GM18502 (cell line): ENCODE results near the gene MRPS21.
"Not testable (repeated sequence)": the region's sequence is repeated elsewhere in the genome, so short reads cannot be mapped to it uniquely, and the experiment has no call there.

Experiments
- ATAC-seq: cut with Tn5 transposase; IDR thresholded peaks from one replicate; pipeline ENCODE4 v1.9.1; 2021; ENCODE audit warnings: mild to moderate bottlenecking; ENCODE audit not compliant: unreplicated experiment, poor library complexity

The MRPS21 gene

DNA sequence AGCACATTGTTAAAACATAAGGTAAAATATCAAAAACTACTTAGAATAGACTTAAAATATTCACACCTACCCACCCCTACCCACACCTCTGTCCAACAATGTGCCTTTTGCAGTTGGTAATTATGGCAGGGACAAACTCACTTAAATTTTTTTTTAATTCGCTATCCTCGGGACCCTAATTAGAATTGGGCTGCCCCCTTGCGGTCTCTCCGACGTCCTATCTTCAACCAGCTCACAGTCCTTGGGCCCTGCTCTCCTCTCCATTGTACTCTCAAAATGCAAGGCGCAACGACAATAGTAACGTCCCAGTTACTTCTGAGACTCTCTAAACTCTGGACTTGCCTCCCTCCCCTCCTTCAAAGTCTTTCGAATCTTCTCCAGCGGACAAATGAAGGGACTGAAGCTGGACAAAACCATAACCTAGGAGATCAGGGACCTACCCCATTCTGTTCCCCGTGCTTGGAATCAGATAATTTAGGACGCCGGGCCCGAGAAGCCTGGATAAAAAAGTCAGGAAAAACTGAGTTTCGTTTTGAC lies 12.4 kb upstream of the MRPS21 start:
- ATAC-seq = no peak

DNA sequence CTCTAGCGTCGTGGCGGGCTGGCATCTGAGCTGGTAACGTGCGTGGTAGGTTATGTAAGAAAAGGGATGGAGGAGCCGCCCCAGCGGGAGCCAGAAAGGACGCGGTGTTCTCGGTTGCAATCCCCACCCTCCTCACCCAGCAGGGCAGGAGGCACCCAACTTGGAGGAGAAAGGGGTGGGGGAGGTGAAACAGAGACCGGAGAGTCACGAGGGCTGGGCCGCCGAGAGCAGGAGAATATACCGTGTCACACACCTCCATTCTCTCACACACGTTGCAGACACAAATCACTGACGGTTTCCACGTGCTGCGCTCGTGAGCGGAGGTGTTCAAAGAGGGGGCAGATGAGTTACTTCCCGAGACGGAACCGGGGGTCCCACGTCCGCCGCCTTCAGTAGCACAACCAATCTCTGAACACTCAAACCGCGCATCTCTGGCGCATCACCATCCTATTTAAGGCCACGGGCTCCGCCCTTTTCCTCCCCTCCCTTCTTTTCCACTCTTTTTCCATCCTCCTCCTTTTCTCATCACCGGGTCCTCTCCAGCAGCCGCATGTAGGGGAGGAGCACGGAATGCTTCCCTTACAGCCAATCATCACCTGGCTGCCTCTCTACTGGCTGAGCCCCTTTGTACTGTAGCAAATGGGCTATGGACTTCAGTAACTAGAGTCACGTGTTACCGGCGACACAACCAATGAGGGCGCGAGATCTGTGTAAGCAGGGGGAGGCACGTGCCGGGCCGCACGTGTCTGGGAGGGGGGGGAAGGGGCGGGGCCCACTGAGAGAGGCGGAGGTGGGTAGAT lies 11.7 kb upstream of the MRPS21 start, which contains the start of gene CIART:
TSS of gene CIART (plus strand) at position 797 of the 800 bp plus-strand sequence. CDS start 714 bp downstream, outside the sequence.
- ATAC-seq = no peak

DNA sequence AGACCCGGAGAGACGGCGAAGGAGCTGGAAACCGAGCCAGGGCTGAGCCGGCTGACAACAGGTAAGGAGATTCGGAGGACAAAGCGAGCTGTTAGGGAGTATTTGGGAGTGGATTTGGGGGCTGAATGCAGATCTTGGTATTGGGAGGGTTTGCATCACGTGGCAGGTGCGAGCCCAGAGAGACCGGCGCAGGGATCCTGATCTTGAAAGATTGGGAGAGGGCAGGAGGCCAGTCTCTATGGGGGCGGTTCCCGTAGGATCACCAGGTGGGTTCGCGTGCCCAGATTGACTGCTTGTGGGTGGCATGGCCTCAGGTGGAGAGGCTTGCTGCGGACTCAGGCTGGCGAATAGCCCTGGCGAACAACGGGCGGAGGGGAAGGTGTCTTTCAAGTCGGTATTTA lies 11.1 kb upstream of the MRPS21 start:
- no peak for ATAC-seq

DNA sequence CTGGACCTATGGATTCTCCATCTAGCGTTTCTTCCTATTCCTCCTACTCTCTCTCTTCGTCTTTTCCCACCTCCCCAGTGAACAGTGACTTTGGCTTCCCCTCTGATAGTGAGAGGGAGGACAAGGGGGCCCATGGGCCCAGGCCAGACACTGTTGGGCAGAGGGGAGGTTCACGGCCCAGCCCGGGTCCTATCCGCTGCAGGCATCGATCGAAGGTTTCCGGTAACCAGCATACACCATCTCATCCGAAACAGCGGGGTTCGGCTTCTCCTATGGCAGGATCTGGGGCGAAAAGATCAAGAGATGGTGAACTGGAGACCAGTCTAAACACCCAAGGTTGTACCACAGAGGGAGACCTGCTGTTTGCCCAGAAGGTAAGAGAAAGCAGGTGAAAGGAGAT lies 10.4 kb upstream of the MRPS21 start:
- no peak for ATAC-seq

GRCh38 chr1:150288382-150288781 lies 5.3 kb upstream of the MRPS21 start:
- no peak for ATAC-seq

DNA sequence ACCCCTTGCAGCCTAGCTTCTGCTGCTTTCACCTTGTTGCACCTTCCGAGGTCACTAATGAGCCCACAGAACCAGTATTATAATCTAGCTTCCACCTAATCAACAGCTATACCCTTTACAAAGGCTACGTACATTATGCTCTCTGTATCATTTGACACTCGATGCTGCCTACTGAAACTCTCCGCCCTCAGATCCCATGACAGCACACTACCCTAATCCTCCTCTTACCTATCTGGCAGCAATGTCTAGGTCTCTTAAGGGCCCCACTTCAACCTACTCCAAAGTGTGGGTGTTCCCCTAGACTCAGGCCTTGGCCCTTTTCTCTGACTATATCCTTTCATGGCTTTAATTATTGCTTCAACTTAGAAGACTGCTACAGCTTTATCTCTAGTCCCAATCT lies 4.8 kb upstream of the MRPS21 start:
- no peak for ATAC-seq

- no peak for ATAC-seq
These were observed 1.8 kb downstream of the MRPS21 start for GRCh38 chr1:150295476-150295875.

- no peak for ATAC-seq
These were observed 6.1 kb downstream of the MRPS21 start for GRCh38 chr1:150299716-150300115.

DNA sequence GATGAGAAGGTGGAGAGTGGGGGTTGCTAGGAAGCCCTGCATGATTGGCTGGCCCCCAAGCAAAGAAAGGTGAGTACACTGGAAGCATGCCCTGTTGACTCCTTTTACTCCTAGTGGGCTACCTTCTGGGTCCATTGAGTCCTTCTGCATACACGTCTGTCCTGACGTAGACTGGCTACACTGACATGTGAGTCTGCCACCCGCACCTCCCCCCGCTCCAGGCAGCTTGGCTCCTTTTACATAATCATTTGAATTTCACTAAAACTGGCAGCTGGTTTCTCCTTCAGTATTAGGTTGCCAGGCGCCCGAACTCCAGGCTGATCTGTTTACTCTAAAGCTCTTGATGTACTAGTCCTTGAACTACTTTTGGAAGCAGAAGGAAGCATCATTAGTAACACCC lies 8.7 kb downstream of the MRPS21 start:
- ATAC-seq = no peak

- no peak for ATAC-seq
These were observed 9.2 kb downstream of the MRPS21 start for GRCh38 chr1:150302902-150303301.

- not testable (repeated sequence) for ATAC-seq
These were observed 14.9 kb downstream of the MRPS21 start for GRCh38 chr1:150308585-150308984.

- ATAC-seq = no peak
These were observed 16.3 kb downstream of the MRPS21 start for GRCh38 chr1:150309758-150310508.

DNA sequence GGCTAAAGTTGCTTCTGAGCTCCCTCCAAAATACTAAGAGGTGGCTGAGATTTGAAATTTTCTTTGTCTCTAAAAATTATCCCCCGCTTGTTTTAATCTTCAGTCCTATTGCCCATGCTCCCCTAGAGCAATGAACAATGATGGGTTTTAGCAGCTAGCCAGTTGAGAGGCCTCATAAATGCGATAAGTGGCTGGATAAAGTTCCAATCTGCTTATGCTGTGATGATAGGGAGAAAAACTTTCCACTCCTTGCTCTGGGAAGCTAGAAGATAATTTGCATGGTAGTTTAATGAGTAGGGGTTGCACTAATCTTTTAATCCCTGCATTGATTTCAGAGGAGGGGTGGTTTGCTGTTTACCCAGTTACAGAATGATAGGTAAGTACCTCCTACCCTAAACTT lies 18.1 kb downstream of the MRPS21 start:
- ATAC-seq = no peak

- ATAC-seq = not testable (repeated sequence)
These were observed 21.0 kb downstream of the MRPS21 start for GRCh38 chr1:150314691-150315090.

DNA sequence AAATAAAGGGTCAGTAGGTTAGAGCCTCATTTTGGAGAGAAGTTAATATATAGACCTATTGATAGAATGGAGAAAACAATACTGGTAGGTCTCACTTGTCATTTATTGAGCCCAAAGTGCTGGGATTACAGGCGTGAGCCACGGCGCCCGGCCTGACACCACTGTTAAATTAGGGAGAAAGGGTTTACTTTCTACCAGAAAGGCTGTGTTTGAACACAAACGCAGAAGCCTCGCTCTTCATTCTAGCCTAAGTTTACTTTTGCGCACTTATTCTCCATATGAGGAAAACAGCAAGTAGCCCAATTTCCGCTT lies 27.0 kb downstream of the MRPS21 start:
- no peak for ATAC-seq

- ATAC-seq = no peak
These were observed 28.1 kb downstream of the MRPS21 start for GRCh38 chr1:150321826-150322166.

GRCh38 chr1:150322310-150322709 lies 28.6 kb downstream of the MRPS21 start:
- no peak for ATAC-seq

DNA sequence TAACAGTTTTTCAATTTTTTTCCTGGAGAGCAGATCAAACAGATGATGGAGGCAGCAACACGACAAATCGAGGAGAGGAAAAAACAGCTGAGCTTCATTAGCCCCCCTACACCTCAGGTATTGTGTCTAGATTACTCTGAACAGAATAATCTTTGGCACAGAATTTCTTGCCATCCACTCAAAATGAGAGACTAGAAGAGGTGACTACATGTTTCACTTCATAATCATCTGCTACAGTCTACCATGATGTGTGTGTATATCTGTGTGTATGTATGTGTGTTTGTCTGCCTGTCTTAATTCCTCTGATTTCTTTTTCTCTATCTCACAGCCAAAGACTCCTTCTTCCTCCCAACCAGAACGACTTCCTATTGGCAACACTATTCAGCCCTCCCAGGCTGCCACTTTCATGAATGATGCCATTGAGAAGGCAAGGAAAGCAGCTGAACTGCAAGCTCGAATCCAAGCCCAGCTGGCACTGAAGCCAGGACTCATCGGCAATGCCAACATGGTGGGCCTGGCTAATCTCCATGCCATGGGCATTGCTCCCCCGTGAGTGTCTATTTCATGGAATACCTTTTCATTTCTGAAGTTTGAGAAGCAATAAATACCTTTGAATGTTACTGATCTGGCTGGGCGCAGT lies 39.1 kb downstream of the MRPS21 start:
- no peak for ATAC-seq

DNA sequence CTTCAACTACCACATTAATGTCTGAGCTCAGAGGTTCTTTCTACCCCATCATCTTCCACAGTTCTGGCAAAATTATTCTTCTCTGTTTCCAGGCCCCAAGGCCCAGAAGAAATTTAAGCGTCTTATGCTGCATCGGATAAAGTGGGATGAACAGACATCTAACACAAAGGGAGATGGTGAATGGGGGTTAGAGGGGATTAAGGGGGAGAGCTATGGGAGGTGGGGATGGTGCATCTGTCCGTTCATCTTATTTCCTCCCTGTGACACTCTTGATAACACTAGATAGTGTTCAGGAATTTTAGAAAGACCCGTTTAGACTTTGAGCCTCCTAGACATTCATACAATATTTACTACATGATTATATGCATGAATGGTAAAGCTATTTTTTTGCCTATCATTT lies 52.7 kb downstream of the MRPS21 start:
- ATAC-seq = no peak

- no peak for ATAC-seq
These were observed 59.2 kb downstream of the MRPS21 start for GRCh38 chr1:150352866-150353265.
